GM21717 (cell line): ENCODE measurements around the gene MAGEA12.
"Not testable (repeated sequence)": the region's sequence is repeated elsewhere in the genome, so short reads cannot be mapped to it uniquely, and the experiment has no call there.

Source experiments
- ATAC-seq: cut with Tn5 transposase; IDR thresholded peaks from one replicate; pipeline ENCODE4 v1.9.1; 2021; ENCODE audit warnings: mild to moderate bottlenecking, moderate library complexity; ENCODE audit not compliant: unreplicated experiment

MAGEA12 gene, protein sequence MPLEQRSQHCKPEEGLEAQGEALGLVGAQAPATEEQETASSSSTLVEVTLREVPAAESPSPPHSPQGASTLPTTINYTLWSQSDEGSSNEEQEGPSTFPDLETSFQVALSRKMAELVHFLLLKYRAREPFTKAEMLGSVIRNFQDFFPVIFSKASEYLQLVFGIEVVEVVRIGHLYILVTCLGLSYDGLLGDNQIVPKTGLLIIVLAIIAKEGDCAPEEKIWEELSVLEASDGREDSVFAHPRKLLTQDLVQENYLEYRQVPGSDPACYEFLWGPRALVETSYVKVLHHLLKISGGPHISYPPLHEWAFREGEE

DNA sequence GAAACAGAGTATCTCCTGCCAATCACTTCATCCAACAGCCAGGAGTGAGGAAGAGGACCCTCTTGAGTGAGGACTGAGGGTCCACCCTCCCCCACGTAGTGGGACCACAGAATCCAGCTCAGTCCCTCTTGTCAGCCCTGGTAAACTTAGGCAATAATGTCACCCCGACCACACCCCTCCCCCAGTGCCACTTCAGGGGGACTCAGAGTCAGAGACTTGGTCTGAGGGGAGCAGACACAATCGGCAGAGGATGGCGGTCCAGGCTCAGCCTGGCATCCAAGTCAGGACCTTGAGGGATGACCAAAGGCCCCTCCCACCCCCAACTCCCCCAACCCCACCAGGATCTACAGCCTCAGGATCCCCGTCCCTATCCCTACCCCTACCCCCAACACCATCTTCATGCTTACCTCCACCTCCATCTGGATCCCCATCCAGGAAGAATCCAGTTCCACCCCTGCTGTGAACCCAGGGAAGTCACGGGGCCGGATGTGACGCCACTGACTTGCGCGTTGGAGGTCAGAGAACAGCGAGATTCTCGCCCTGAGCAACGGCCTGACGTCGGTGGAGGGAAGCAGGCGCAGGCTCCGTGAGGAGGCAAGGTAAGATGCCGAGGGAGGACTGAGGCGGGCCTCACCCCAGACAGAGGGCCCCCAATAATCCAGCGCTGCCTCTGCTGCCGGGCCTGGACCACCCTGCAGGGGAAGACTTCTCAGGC, at the start of gene MAGEA12, which contains the start of gene CSAG1:
MAGEA12 (plus strand) TSS at position 497 of the 715 bp plus-strand sequence. CDS start 2,405 bp downstream, outside the sequence.
CSAG1 (minus strand) TSS at position 461 of the 715 bp plus-strand sequence. CDS start 1,261 bp downstream, outside the sequence.
- ATAC-seq, result no peak

DNA sequence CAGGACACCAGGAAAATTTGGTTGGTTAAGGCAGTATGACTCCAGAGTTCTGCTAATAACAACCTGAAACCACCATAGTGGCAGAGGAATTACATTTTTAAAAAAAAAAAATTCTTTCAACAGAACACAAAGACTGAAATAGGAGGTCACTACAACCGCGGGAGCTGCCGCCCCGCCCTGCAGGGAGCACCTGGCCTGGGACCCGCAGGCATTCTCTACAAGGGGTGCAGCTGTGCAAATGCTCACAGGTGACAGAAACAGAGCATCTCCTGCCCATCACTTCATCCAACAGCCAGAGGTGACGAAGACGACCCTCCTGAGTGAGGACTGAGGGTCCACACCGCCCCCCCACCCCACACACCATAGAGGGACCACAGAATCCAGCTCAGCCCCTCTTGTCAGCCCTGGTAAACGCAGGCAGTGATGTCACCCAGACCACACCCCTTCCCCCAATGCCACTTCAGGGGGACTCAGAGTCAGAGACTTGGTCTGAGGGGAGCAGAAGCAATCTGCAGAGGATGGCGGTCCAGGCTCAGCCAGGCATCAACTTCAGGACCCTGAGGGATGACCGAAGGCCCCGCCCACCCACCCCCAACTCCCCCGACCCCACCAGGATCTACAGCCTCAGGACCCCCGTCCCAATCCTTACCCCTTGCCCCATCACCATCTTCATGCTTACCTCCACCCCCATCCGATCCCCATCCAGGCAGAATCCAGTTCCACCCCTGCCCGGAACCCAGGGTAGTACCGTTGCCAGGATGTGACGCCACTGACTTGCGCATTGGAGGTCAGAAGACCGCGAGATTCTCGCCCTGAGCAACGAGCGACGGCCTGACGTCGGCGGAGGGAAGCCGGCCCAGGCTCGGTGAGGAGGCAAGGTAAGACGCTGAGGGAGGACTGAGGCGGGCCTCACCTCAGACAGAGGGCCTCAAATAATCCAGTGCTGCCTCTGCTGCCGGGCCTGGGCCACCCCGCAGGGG, 35.3 kb upstream of the MAGEA12 start, which contains the start of gene MAGEA3:
MAGEA3 (plus strand) TSS at position 843 of the 980 bp plus-strand sequence. CDS start 2,039 bp downstream, outside the sequence.
- not testable (repeated sequence) for ATAC-seq

- not testable (repeated sequence) for ATAC-seq
Measured at GRCh38 chrX:152700390-152700789, 33.2 kb upstream of the MAGEA12 start.

GRCh38 chrX:152706500-152706899, 27.1 kb upstream of the MAGEA12 start:
- ATAC-seq, result not testable (repeated sequence)

DNA sequence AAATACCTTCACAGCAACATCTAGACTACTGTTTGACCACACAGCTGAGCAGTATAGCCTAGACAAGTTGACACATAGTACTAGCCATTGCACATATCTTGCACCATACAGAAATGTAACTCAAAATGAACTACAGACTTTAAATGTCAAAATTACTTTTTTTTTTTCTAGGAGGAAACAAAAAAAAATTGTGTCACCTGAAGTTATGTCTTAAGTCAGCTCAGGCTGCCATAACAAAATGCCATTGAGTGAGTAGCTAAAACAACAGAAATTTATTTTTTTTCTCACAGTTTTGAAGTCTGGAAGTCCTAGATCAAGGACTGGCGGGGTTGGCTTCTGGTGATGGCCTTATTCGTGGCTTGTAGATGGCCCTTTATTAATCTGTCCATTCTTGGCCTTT, 24.4 kb upstream of the MAGEA12 start, which contains the start of gene CSAG2:
CSAG2 (minus strand) TSS at position 101 of the 400 bp plus-strand sequence. CDS start 161 bp downstream, outside the sequence.
- ATAC-seq, result not testable (repeated sequence)

- ATAC-seq, result peak; percentile 76
Measured at GRCh38 chrX:152713195-152713594, 20.4 kb upstream of the MAGEA12 start.

DNA sequence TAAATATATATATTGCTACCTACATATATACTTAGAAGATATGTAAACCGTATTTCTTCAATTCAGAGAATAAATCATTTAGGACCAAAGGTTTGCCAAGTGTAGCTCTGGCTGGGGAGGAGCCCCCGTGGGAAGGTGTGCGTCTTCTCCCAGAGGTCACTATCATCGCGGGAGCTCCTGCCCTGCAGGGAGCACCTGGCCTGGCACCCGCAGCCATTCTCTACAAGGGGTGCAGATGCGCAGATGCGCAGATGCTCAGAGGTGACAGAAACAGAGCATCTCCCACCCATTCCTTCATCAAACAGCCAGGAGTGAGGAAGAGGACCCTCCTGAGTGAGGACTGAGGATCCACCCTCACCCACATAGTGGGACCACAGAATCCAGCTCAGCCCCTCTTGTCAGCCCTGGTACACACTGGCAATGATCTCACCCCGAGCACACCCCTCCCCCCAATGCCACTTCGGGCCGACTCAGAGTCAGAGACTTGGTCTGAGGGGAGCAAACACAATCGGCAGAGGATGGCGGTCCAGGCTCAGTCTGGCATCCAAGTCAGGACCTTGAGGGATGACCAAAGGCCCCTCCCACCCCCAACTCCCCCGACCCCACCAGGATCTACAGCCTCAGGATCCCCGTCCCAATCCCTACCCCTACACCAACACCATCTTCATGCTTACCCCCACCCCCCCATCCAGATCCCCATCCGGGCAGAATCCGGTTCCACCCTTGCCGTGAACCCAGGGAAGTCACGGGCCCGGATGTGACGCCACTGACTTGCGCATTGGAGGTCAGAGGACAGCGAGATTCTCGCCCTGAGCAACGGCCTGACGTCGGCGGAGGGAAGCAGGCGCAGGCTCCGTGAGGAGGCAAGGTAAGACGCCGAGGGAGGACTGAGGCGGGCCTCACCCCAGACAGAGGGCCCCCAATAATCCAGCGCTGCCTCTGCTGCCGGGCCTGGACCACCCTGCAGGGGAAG, 19.5 kb upstream of the MAGEA12 start, which contains the start of gene MAGEA2B:
MAGEA2B (plus strand) TSS at position 814 of the 973 bp plus-strand sequence. CDS start 2,479 bp downstream, outside the sequence.
- not testable (repeated sequence) for ATAC-seq

- ATAC-seq, result no peak
Measured at GRCh38 chrX:152725409-152725808, 8.1 kb upstream of the MAGEA12 start.

GRCh38 chrX:152734143-152734858, 744 bp downstream of the MAGEA12 start:
- not testable (repeated sequence) for ATAC-seq

GRCh38 chrX:152735101-152735500, 1.5 kb downstream of the MAGEA12 start:
- ATAC-seq, result no peak

- no peak for ATAC-seq
Measured at GRCh38 chrX:152735860-152736511, 2.4 kb downstream of the MAGEA12 start.

DNA sequence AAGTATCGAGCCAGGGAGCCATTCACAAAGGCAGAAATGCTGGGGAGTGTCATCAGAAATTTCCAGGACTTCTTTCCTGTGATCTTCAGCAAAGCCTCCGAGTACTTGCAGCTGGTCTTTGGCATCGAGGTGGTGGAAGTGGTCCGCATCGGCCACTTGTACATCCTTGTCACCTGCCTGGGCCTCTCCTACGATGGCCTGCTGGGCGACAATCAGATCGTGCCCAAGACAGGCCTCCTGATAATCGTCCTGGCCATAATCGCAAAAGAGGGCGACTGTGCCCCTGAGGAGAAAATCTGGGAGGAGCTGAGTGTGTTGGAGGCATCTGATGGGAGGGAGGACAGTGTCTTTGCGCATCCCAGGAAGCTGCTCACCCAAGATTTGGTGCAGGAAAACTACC, 3.0 kb downstream of the MAGEA12 start:
- ATAC-seq, result not testable (repeated sequence)

DNA sequence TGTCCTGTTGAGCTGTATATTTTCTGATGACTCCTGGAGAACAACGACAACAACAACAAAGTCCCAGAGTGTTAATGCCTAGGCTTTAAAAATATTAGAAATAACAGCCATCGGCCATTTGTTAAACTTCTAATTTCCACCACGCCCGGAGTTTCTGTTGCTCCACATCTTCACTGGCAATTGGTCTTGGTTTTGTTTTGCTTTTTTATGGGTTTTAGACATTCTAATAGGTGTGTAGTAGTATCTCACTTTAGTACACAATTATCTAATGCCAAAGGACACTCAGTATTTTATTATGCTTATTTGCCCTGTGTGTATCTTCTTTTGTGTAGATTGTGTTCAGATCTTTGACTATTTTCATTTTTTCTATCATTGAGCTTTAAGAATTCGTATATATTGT, 5.0 kb downstream of the MAGEA12 start:
- ATAC-seq, result no peak

DNA sequence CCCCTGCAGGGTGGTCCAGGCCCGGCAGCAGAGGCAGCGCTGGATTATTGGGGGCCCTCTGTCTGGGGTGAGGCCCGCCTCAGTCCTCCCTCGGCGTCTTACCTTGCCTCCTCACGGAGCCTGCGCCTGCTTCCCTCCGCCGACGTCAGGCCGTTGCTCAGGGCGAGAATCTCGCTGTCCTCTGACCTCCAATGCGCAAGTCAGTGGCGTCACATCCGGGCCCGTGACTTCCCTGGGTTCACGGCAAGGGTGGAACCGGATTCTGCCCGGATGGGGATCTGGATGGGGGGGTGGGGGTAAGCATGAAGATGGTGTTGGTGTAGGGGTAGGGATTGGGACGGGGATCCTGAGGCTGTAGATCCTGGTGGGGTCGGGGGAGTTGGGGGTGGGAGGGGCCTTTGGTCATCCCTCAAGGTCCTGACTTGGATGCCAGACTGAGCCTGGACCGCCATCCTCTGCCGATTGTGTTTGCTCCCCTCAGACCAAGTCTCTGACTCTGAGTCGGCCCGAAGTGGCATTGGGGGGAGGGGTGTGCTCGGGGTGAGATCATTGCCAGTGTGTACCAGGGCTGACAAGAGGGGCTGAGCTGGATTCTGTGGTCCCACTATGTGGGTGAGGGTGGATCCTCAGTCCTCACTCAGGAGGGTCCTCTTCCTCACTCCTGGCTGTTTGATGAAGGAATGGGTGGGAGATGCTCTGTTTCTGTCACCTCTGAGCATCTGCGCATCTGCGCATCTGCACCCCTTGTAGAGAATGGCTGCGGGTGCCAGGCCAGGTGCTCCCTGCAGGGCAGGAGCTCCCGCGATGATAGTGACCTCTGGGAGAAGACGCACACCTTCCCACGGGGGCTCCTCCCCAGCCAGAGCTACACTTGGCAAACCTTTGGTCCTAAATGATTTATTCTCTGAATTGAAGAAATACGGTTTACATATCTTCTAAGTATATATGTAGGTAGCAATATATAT, 20.4 kb downstream of the MAGEA12 start, which contains the start of gene MAGEA2:
MAGEA2 (minus strand) TSS at position 157 of the 965 bp plus-strand sequence. CDS start 2,479 bp downstream, outside the sequence.
- ATAC-seq, result not testable (repeated sequence)

DNA sequence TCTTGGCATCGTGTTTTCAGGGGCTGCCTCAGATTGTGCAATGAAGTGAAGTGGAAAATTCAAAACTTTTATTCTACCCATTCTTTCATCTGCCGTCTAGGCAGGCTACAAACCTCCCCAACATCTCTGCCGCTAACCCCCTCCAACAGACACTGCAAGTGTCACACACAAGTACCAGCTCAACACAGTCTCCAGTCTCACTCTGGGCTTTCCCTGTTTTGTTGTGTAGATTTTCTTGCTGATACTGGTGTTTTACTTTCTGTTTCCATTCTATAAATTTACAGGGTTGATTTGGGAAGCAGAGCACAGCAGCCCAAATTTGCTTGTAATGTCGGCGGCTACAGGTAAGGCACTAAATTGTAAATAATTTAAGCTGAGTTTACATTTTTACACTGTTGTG, 21.3 kb downstream of the MAGEA12 start:
- ATAC-seq, result peak; percentile 63

DNA sequence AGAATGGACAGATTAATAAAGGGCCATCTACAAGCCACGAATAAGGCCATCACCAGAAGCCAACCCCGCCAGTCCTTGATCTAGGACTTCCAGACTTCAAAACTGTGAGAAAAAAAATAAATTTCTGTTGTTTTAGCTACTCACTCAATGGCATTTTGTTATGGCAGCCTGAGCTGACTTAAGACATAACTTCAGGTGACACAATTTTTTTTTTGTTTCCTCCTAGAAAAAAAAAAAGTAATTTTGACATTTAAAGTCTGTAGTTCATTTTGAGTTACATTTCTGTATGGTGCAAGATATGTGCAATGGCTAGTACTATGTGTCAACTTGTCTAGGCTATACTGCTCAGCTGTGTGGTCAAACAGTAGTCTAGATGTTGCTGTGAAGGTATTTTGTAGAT, 25.4 kb downstream of the MAGEA12 start, which contains the start of gene CSAG3:
CSAG3 (plus strand) TSS at position 301 of the 400 bp plus-strand sequence.
- ATAC-seq, result not testable (repeated sequence)
